ENCODE data around the gene COX6A2. TPM values are rescaled to one million over a fixed set of nuclear protein-coding genes. Genes with fewer than 3 reads are reported as not detected.

The COX6A2 gene
- polyA plus RNA-seq, 1 donor: 7.8 TPM

- Histone ChIP-seq H3K9me3 (ENCODE audit: control insufficient read depth, low read depth, low read length) (no peaks in the 10 kb centered on the region), H3K27me3 (ENCODE audit: control insufficient read depth, insufficient read depth, low read length) (no peaks in the 10 kb centered on the region), H3K4me1 (ENCODE audit: control insufficient read depth, insufficient read depth, low read length) (no peaks in the 10 kb centered on the region), H3K27ac (ENCODE audit: low read length) (no peak overlapping the region), H3K4me3 (ENCODE audit: low read length) (no peak overlapping the region), H3K36me3 (ENCODE audit: control insufficient read depth, insufficient read depth, low read length) (no peaks in the 10 kb centered on the region)
- DNase-seq: no peak
- no CpG with 5 or more reads among the region's 3 CpGs for WGBS (ENCODE audit: insufficient coverage, low lambda C conversion rate)
These were observed 18.7 kb downstream of the COX6A2 start for GRCh38 chr16:31409433-31409832.

GRCh38 chr16:31407406-31407805 is 20.8 kb downstream of the COX6A2 start:
- Histone ChIP-seq H3K27me3 (ENCODE audit: control insufficient read depth, insufficient read depth, low read length) (no peaks in the 10 kb centered on the region), H3K27ac (ENCODE audit: low read length) (no peak overlapping the region), H3K36me3 (ENCODE audit: control insufficient read depth, insufficient read depth, low read length) (no peaks in the 10 kb centered on the region), H3K4me1 (ENCODE audit: control insufficient read depth, insufficient read depth, low read length) (no peaks in the 10 kb centered on the region), H3K9me3 (ENCODE audit: control insufficient read depth, low read depth, low read length) (no peaks in the 10 kb centered on the region), H3K4me3 (ENCODE audit: low read length) (no peak overlapping the region)
- WGBS (ENCODE audit: insufficient coverage, low lambda C conversion rate): no CpG with 5 or more reads among the region's 8 CpGs
- DNase-seq: no peak

DNA sequence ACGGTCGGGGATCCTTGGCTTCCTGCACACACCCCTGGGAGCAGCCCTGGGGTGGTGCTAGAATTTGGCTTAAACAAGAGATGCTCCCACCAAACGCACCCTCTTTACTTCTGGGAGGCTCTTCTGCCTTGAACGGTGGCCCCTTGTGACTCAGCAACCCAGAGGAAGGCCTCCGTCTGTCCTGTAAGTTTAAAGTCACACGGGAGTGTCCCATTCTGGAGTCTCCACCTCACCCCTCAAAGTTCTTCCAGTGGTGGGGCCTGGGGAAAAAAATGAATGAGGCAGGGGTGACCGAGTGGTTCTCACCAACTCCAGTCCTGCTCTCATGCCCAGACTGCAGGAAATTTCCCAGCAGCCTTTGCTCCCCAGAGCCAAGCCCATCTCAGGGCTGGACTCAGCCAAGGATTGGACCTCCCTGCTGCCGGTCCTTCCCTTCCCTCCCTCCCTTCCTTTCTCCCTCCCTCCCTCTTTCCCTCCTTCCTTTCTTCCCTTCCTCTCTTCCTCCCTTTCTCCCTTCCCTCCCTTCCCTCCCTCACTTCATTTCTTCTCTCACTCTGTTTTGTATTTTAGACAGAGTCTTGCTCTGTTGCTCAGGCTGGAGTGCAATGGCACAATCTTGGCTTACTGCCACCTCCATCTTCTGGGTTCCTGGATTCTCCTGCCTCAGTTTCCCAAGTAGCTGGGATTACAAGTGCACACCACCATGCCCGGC is 23.7 kb downstream of the COX6A2 start:
- WGBS (ENCODE audit: insufficient coverage, low lambda C conversion rate): no CpG with 5 or more reads among the region's 9 CpGs
- no peak overlapping the region for H3K4me3 ChIP-seq (ENCODE audit: low read length)
- no peaks in the 10 kb centered on the region for H3K36me3 ChIP-seq (ENCODE audit: control insufficient read depth, insufficient read depth, low read length)
- H3K27me3 ChIP-seq (ENCODE audit: control insufficient read depth, insufficient read depth, low read length): no peaks in the 10 kb centered on the region
- no peak overlapping the region for H3K27ac ChIP-seq (ENCODE audit: low read length)
- DNase-seq: no peak
- no peaks in the 10 kb centered on the region for H3K9me3 ChIP-seq (ENCODE audit: control insufficient read depth, low read depth, low read length)
- H3K4me1 ChIP-seq (ENCODE audit: control insufficient read depth, insufficient read depth, low read length): no peaks in the 10 kb centered on the region

GRCh38 chr16:31403590-31404352 is 24.4 kb downstream of the COX6A2 start:
- Histone ChIP-seq H3K27ac (ENCODE audit: low read length) (no peak overlapping the region), H3K36me3 (ENCODE audit: control insufficient read depth, insufficient read depth, low read length) (no peaks in the 10 kb centered on the region), H3K4me1 (ENCODE audit: control insufficient read depth, insufficient read depth, low read length) (no peaks in the 10 kb centered on the region), H3K27me3 (ENCODE audit: control insufficient read depth, insufficient read depth, low read length) (no peaks in the 10 kb centered on the region), H3K4me3 (ENCODE audit: low read length) (no peak overlapping the region), H3K9me3 (ENCODE audit: control insufficient read depth, low read depth, low read length) (no peaks in the 10 kb centered on the region)
- WGBS (ENCODE audit: insufficient coverage, low lambda C conversion rate): 90% methylated on average over 2 of the region's 21 CpGs
- no peak for DNase-seq

DNA sequence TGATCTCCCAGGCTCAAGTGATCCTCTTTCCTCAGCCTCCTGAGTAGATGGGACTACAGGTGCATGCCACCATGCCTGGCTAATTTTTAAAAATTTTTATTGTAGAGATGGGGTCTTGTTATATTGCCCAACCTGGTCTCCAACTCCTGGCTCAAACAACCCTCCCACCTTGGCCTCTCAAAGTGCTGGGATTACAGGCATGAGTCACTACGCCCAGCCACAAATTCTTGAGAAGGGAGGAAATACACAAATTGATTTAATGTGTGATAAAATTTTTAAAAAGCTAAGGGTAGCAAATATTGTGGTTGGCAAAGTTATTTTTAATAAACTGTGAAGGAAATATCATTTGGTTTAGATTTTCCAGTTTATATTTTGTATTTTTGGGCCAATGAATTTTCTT is 25.5 kb downstream of the COX6A2 start:
- no CpG with 5 or more reads among the region's 1 CpG for WGBS (ENCODE audit: insufficient coverage, low lambda C conversion rate)
- Histone ChIP-seq H3K4me3 (ENCODE audit: low read length) (no peak overlapping the region), H3K9me3 (ENCODE audit: control insufficient read depth, low read depth, low read length) (no peaks in the 10 kb centered on the region), H3K27me3 (ENCODE audit: control insufficient read depth, insufficient read depth, low read length) (no peaks in the 10 kb centered on the region), H3K36me3 (ENCODE audit: control insufficient read depth, insufficient read depth, low read length) (no peaks in the 10 kb centered on the region), H3K4me1 (ENCODE audit: control insufficient read depth, insufficient read depth, low read length) (no peaks in the 10 kb centered on the region), H3K27ac (ENCODE audit: low read length) (no peak overlapping the region)
- DNase-seq: no peak

- Histone ChIP-seq H3K36me3 (ENCODE audit: control insufficient read depth, insufficient read depth, low read length) (no peaks in the 10 kb centered on the region), H3K27me3 (ENCODE audit: control insufficient read depth, insufficient read depth, low read length) (no peaks in the 10 kb centered on the region), H3K4me1 (ENCODE audit: control insufficient read depth, insufficient read depth, low read length) (no peaks in the 10 kb centered on the region), H3K9me3 (ENCODE audit: control insufficient read depth, low read depth, low read length) (no peaks in the 10 kb centered on the region), H3K27ac (ENCODE audit: low read length) (no peak overlapping the region), H3K4me3 (ENCODE audit: low read length) (no peak overlapping the region)
- no CpG with 5 or more reads among the region's 11 CpGs for WGBS (ENCODE audit: insufficient coverage, low lambda C conversion rate)
- no peak for DNase-seq
These were observed 26.7 kb downstream of the COX6A2 start for GRCh38 chr16:31401436-31401835.

- Histone ChIP-seq H3K27me3 (ENCODE audit: control insufficient read depth, insufficient read depth, low read length) (no peaks in the 10 kb centered on the region), H3K9me3 (ENCODE audit: control insufficient read depth, low read depth, low read length) (no peaks in the 10 kb centered on the region), H3K4me1 (ENCODE audit: control insufficient read depth, insufficient read depth, low read length) (no peaks in the 10 kb centered on the region), H3K36me3 (ENCODE audit: control insufficient read depth, insufficient read depth, low read length) (no peaks in the 10 kb centered on the region), H3K4me3 (ENCODE audit: low read length) (no peak overlapping the region), H3K27ac (ENCODE audit: low read length) (no peak overlapping the region)
- DNase-seq: no peak
- no CpG with 5 or more reads among the region's 2 CpGs for WGBS (ENCODE audit: insufficient coverage, low lambda C conversion rate)
These were observed 28.0 kb downstream of the COX6A2 start for GRCh38 chr16:31400191-31400590.

DNA sequence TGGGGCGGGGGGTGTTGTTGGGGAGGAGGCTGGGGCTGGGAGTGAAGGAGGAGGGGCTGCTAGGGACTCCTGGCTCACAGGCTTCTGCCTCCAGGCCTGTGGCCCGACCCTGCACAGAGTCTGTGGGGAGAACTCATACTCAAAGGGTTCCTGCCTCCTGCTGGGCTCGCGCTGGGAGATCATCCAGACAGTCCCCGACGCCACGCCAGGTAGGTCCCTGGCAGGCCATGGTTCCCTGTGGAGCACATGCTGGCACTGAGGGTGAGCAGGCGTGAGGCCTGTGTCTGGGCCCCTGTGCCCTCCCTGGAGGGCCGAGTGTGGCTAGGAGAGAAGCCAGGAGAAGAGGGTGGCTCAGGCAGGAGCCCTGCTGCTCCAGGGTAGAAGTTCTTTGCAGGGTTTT is 30.5 kb downstream of the COX6A2 start:
- Histone ChIP-seq H3K4me1 (ENCODE audit: control insufficient read depth, insufficient read depth, low read length) (no peaks in the 10 kb centered on the region), H3K4me3 (ENCODE audit: low read length) (no peak overlapping the region), H3K36me3 (ENCODE audit: control insufficient read depth, insufficient read depth, low read length) (no peaks in the 10 kb centered on the region), H3K9me3 (ENCODE audit: control insufficient read depth, low read depth, low read length) (no peaks in the 10 kb centered on the region), H3K27me3 (ENCODE audit: control insufficient read depth, insufficient read depth, low read length) (no peaks in the 10 kb centered on the region), H3K27ac (ENCODE audit: low read length) (no peak overlapping the region)
- DNase-seq: no peak
- no CpG with 5 or more reads among the region's 9 CpGs for WGBS (ENCODE audit: insufficient coverage, low lambda C conversion rate)

GRCh38 chr16:31397096-31397660 is 31.0 kb downstream of the COX6A2 start:
- DNase-seq: no peak
- Histone ChIP-seq H3K27me3 (ENCODE audit: control insufficient read depth, insufficient read depth, low read length) (no peaks in the 10 kb centered on the region), H3K27ac (ENCODE audit: low read length) (no peak overlapping the region), H3K9me3 (ENCODE audit: control insufficient read depth, low read depth, low read length) (no peaks in the 10 kb centered on the region), H3K36me3 (ENCODE audit: control insufficient read depth, insufficient read depth, low read length) (no peaks in the 10 kb centered on the region), H3K4me3 (ENCODE audit: low read length) (no peak overlapping the region), H3K4me1 (ENCODE audit: control insufficient read depth, insufficient read depth, low read length) (no peaks in the 10 kb centered on the region)
- WGBS (ENCODE audit: insufficient coverage, low lambda C conversion rate): no CpG with 5 or more reads among the region's 18 CpGs

DNA sequence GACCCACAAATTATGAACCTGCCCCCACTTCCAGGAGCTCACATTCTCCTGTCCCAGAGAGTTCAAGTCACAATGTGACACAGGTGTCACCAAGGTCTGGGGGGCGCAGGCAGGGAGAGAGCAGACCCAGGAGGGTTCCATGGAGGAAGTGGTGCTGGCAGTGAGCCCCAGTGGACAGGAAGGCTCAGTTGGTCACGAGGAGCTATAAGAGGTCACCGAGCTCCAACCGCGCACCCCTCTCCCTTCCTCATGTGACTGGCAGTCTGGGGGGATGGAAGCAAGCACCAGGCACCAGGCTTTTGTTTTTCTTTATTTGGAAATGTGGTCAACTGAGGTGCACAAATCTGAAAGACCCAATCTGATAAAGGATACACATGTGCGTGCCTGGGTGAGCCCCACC is 32.5 kb downstream of the COX6A2 start:
- Histone ChIP-seq H3K27ac (ENCODE audit: low read length) (no peak overlapping the region), H3K36me3 (ENCODE audit: control insufficient read depth, insufficient read depth, low read length) (no peaks in the 10 kb centered on the region), H3K4me3 (ENCODE audit: low read length) (no peak overlapping the region), H3K9me3 (ENCODE audit: control insufficient read depth, low read depth, low read length) (no peaks in the 10 kb centered on the region), H3K4me1 (ENCODE audit: control insufficient read depth, insufficient read depth, low read length) (no peaks in the 10 kb centered on the region), H3K27me3 (ENCODE audit: control insufficient read depth, insufficient read depth, low read length) (no peaks in the 10 kb centered on the region)
- no CpG with 5 or more reads among the region's 6 CpGs for WGBS (ENCODE audit: insufficient coverage, low lambda C conversion rate)
- no peak for DNase-seq
